ENCODE data around the gene THRB. TPM values are rescaled to one million over a fixed set of nuclear protein-coding genes. Genes with fewer than 3 reads are reported as not detected.

The THRB gene
- total RNA-seq, 2 donors from 2014 or later = 0.24 to 0.26 TPM

DNA sequence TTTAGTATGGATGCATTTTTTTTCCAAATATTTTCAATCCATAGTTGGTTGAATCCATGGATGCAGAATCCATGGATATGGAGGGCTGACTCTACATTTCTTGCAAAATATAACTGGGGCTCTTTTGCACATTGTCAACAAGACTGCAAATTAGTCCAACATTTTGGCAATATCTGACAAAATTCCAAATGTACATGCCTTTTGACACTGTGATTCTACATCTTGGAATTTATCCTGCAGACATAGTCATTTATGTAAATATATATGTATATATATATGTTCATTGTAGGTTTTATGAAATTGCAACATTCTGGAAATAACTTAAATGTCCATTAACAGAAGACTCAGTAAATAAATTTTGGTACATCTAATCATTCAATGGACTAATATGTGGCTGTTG is 203.0 kb downstream of the THRB start:
- H3K27me3 ChIP-seq (ENCODE audit: control insufficient read depth, insufficient read depth, low read length, poor library complexity, severe bottlenecking) = no peaks in the 10 kb centered on the region
- Mint-ChIP-seq H3K4me3 (no peak overlapping the region), H3K27me3 (ENCODE audit: insufficient read depth) (no peaks in the 10 kb centered on the region), H3K36me3 (ENCODE audit: low read depth) (no peaks in the 10 kb centered on the region), H3K9me3 (no peaks in the 10 kb centered on the region), H3K27ac (no peak overlapping the region), H3K4me1 (no peaks in the 10 kb centered on the region)
- no peak overlapping the region for H3K4me3 ChIP-seq (ENCODE audit: low read length)
- H3K4me1 ChIP-seq (ENCODE audit: control insufficient read depth, insufficient read depth, low read length) = no peaks in the 10 kb centered on the region
- no peak for DNase-seq
- TF ChIP-seq, protein P1, sequence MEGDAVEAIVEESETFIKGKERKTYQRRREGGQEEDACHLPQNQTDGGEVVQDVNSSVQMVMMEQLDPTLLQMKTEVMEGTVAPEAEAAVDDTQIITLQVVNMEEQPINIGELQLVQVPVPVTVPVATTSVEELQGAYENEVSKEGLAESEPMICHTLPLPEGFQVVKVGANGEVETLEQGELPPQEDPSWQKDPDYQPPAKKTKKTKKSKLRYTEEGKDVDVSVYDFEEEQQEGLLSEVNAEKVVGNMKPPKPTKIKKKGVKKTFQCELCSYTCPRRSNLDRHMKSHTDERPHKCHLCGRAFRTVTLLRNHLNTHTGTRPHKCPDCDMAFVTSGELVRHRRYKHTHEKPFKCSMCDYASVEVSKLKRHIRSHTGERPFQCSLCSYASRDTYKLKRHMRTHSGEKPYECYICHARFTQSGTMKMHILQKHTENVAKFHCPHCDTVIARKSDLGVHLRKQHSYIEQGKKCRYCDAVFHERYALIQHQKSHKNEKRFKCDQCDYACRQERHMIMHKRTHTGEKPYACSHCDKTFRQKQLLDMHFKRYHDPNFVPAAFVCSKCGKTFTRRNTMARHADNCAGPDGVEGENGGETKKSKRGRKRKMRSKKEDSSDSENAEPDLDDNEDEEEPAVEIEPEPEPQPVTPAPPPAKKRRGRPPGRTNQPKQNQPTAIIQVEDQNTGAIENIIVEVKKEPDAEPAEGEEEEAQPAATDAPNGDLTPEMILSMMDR (conservative IDR thresholded peaks at IDR 0.05) = no peak
- H3K36me3 ChIP-seq (ENCODE audit: control insufficient read depth, insufficient read depth, low read length) = no peaks in the 10 kb centered on the region
- H3K9ac ChIP-seq (ENCODE audit: extremely low read depth, low read length, poor library complexity, severe bottlenecking) = no peak overlapping the region
- H3K9me3 ChIP-seq (ENCODE audit: control insufficient read depth, low read length) = no peaks in the 10 kb centered on the region
- H3K27ac ChIP-seq (ENCODE audit: low read depth, low read length) = no peak overlapping the region

DNA sequence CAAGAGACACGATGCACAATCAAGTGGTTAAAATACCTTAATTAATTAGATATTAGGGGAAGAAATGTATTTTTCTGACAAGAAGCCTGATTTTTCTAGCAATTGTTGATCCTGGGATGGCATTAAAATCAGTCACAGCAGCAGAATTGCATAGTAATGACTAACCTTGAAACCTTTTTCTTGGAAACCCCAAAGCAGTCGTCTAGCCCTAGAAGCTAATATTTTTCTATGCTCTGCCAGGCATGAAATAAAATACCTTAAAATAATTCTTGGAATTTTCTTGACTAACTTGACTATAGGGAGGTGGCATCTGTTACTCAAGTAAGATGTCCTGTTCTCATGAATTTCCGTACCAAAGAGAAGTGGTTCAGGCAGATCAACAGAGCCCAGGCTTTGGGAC is 204.1 kb downstream of the THRB start:
- no peaks in the 10 kb centered on the region for H3K9me3 Mint-ChIP-seq
- no peak overlapping the region for H3K4me3 ChIP-seq (ENCODE audit: low read length)
- no peaks in the 10 kb centered on the region for H3K4me1 Mint-ChIP-seq
- H3K9me3 ChIP-seq (ENCODE audit: control insufficient read depth, low read length) = no peaks in the 10 kb centered on the region
- no peak for DNase-seq
- H3K36me3 Mint-ChIP-seq (ENCODE audit: low read depth) = no peaks in the 10 kb centered on the region
- no peaks in the 10 kb centered on the region for H3K4me1 ChIP-seq (ENCODE audit: control insufficient read depth, insufficient read depth, low read length)
- TF ChIP-seq, protein P1 (conservative IDR thresholded peaks at IDR 0.05) = no peak
- WGBS, 2 experiments (ENCODE audit: insufficient coverage in 1 of 2, insufficient read length in 1 of 2) = 87 to 100% methylated on average over 1 to 3 of the region's 3 CpGs
- H3K27me3 ChIP-seq (ENCODE audit: control insufficient read depth, insufficient read depth, low read length, poor library complexity, severe bottlenecking) = no peaks in the 10 kb centered on the region
- no peak overlapping the region for H3K27ac Mint-ChIP-seq
- no peaks in the 10 kb centered on the region for H3K27me3 Mint-ChIP-seq (ENCODE audit: insufficient read depth)
- H3K4me3 Mint-ChIP-seq = no peak overlapping the region
- no peak overlapping the region for H3K9ac ChIP-seq (ENCODE audit: extremely low read depth, low read length, poor library complexity, severe bottlenecking)
- H3K27ac ChIP-seq (ENCODE audit: low read depth, low read length) = no peak overlapping the region
- no peaks in the 10 kb centered on the region for H3K36me3 ChIP-seq (ENCODE audit: control insufficient read depth, insufficient read depth, low read length)

DNA sequence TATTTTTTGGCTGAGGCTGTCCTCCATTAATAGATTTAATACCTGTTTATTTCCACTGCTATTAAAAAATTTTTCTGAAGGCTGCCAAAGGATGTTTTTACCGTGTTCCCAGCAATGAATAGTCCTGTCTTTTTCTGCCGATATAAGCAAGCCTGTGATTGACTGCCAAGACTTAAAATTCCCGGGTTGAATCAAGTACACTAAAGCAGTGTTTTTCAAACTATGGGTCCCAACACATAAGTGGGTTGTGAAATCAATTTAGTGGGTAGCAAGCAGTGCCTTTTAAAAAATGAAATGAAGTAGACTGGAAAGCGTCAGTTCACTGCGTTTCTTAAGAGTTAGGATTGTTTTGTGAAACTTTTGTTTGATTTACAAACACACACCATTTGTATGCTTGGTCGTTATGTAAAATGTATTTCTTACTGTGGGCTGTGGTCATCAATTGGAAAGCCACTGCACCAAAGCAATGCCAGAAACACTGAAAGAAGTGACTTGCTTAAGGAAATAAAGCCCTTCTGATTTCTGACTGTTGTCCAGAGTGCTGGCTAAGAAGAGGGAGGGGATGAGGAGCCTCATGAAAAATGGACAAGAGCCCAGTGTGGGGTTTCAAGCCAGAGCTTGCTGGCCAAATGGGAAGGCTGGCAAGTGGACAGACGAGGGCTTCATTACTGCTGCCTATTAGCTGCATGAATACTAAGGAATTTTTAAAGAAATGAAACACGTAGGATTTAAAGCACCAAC is 206.0 kb downstream of the THRB start:
- Histone ChIP-seq H3K4me1 (ENCODE audit: control insufficient read depth, insufficient read depth, low read length) (no peaks in the 10 kb centered on the region), H3K4me3 (ENCODE audit: low read length) (no peak overlapping the region), H3K36me3 (ENCODE audit: control insufficient read depth, insufficient read depth, low read length) (no peaks in the 10 kb centered on the region), H3K9me3 (ENCODE audit: control insufficient read depth, low read length) (no peaks in the 10 kb centered on the region), H3K27me3 (ENCODE audit: control insufficient read depth, insufficient read depth, low read length, poor library complexity, severe bottlenecking) (no peaks in the 10 kb centered on the region), H3K27ac (ENCODE audit: low read depth, low read length) (no peak overlapping the region), H3K9ac (ENCODE audit: extremely low read depth, low read length, poor library complexity, severe bottlenecking) (no peak overlapping the region)
- Mint-ChIP-seq H3K27me3 (ENCODE audit: insufficient read depth) (no peaks in the 10 kb centered on the region), H3K27ac (no peak overlapping the region), H3K36me3 (ENCODE audit: low read depth) (no peaks in the 10 kb centered on the region), H3K4me3 (no peak overlapping the region), H3K4me1 (no peaks in the 10 kb centered on the region), H3K9me3 (no peaks in the 10 kb centered on the region)
- TF ChIP-seq, protein P1 (conservative IDR thresholded peaks at IDR 0.05) = no peak
- DNase-seq = no peak
- WGBS, 2 experiments (ENCODE audit: insufficient coverage in 1 of 2, insufficient read length in 1 of 2) = 94 to 100% methylated on average over 4 to 8 of the region's 8 CpGs
